Measurements from ENCODE around the gene UGT1A9.

- TF ChIP-seq, protein P1, sequence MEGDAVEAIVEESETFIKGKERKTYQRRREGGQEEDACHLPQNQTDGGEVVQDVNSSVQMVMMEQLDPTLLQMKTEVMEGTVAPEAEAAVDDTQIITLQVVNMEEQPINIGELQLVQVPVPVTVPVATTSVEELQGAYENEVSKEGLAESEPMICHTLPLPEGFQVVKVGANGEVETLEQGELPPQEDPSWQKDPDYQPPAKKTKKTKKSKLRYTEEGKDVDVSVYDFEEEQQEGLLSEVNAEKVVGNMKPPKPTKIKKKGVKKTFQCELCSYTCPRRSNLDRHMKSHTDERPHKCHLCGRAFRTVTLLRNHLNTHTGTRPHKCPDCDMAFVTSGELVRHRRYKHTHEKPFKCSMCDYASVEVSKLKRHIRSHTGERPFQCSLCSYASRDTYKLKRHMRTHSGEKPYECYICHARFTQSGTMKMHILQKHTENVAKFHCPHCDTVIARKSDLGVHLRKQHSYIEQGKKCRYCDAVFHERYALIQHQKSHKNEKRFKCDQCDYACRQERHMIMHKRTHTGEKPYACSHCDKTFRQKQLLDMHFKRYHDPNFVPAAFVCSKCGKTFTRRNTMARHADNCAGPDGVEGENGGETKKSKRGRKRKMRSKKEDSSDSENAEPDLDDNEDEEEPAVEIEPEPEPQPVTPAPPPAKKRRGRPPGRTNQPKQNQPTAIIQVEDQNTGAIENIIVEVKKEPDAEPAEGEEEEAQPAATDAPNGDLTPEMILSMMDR (IDR thresholded peaks at IDR 0.05) = no peak
- TF ChIP-seq POLR2A (IDR thresholded peaks at IDR 0.05) = no peak
Measured at GRCh38 chr2:233668605-233669260, 3.0 kb upstream of the UGT1A9 start.
